AG04450 (cell line): ENCODE measurements around the gene SERAC1. TPM values are rescaled to one million over a fixed set of nuclear protein-coding genes. Genes with fewer than 3 reads are reported as not detected.

Experiments used
- CTCF ChIA-PET: fragments of 300-600, 350-600 bp; formaldehyde crosslinking; extraction: SDS; loops from one replicate; lab custom pipeline; 2022; ENCODE audit warnings: antibody characterized with exemption, inconsistent platforms; lab: Charles Lee
- POLR2A ChIA-PET: fragments of 350-600 bp; formaldehyde crosslinking; extraction: SDS; loops from one replicate; lab custom pipeline; 2021; ENCODE audit warnings: antibody characterized with exemption, inconsistent platforms; lab: Yijun Ruan, JAX
- DNase-seq: peaks from one replicate; pipeline ENCODE4 v3.0.0-alpha.2; 2011; ENCODE audit warnings: low read depth, low spot score
- H3K27ac ChIP-seq: one replicate; pipeline ENCODE4 v1.5.1; 2012; ENCODE audit warnings: low read depth, low read length, control low read depth
- H3K27me3 ChIP-seq: one replicate; pipeline ENCODE4 v1.6.0; 2012; ENCODE audit warnings: low read length; ENCODE audit not compliant: control insufficient read depth, insufficient read depth
- H3K4me3 ChIP-seq: 2 replicates; pipeline ENCODE4 v1.5.1; 2011; ENCODE audit warnings: mild to moderate bottlenecking, low read depth, low read length, control low read depth
- H3K9me3 ChIP-seq: 2 replicates; pipeline ENCODE4 v1.5.1; 2012; ENCODE audit warnings: low read length; ENCODE audit not compliant: control insufficient read depth, insufficient read depth
- CTCF ChIP-seq: IDR thresholded peaks from 2 replicates; pipeline ENCODE4 v1.5.1; 2011; ENCODE audit warnings: low read depth, low read length, control low read depth, inconsistent platforms
- polyA plus RNA-seq: library from polyadenylated mRNA; depleted of rRNA; stranded (reverse); fragments of >200 nt; gene quantifications from 2 replicates; pipeline ENCODE4 v1.2.3, GENCODE V29; 2011

SERAC1 gene
- polyA plus RNA-seq, 1 experiment: 14.5 TPM

DNA sequence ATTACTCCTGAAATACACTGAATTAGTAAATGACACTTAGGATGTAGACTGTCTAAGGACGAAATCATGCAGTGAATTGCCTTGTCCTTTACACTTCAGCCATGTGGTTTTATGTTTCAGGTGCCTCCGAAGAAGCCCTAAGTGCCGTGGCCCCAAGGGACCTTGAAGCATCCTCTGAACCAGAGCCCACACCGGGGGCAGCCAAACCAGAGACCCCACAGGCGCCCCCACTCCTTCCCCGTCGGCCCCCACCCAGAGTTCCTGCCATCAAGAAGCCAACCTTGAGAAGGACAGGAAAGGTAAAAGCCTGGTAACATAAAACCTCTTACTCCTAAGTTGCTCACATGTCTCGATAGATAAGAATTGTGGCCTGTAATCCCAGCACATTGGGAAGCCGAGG lies 75.3 kb downstream of the SERAC1 start:
- H3K27ac ChIP-seq: no peak overlapping the region
- H3K27me3 ChIP-seq: no peaks in the 10 kb centered on the region
- no peak overlapping the region for H3K4me3 ChIP-seq
- no peak for TF ChIP-seq CTCF
- DNase-seq: no peak
- CTCF ChIA-PET: no interaction called here
- POLR2A ChIA-PET: no interaction called here
- no peaks in the 10 kb centered on the region for H3K9me3 ChIP-seq

DNA sequence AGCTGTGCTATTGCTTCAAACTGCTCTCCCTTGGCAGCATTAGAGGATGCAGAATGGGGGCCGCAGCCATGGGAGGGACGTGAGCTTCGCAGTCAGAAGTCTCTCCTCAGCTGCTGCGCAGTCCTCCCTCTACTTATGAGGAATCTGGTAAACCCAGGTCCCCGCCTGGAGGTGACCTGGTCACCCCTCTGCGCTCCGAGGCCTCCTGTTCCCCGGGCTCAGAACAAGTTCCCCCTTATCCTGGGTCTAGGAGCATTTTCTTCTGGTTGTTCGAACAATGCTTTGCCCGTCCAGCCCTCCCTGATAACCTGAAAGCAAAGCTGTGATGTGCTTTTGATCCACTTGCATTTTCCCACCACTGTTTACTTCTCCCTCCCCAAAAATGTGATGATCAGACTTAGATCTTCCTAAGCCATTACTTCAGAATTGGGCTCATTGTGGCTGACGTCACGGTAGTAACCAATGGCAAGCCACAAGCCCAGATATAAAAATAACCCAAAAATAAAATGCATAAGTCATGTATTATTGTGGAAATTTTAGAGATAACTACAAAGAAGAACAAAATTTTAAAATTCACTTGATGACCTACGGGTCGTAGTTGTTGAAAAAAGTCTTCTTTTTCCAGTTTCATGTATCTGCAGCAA lies 80.7 kb downstream of the SERAC1 start:
- H3K9me3 ChIP-seq: no peaks in the 10 kb centered on the region
- no peak for TF ChIP-seq CTCF
- DNase-seq: no peak
- ChIA-PET CTCF (interaction anchor here (3.4 kb wide), 1 partner anchor 15 kb away, joined by 23 read pairs; no protein-coding TSS in a partner anchor), POLR2A (interaction anchor here (0.6 kb wide), 2 partner anchors 47 to 125 kb away, joined by 4 read pairs; no protein-coding TSS in a partner anchor)
- H3K27me3 ChIP-seq: no peaks in the 10 kb centered on the region
- peak overlapping the region; percentile 11 for H3K27ac ChIP-seq
- H3K4me3 ChIP-seq: no peak overlapping the region

GRCh38 chr6:158086504-158087223 lies 81.4 kb downstream of the SERAC1 start:
- peak overlapping the region; percentile 11 for H3K27ac ChIP-seq
- ChIA-PET CTCF (interaction anchor here (0.6 to 3.4 kb wide), 2 partner anchors 14 to 93 kb away, joined by 6 to 23 read pairs; no protein-coding TSS in a partner anchor), POLR2A (interaction anchor here (0.6 kb wide), 2 partner anchors 47 to 124 kb away, joined by 4 read pairs; no protein-coding TSS in a partner anchor)

GRCh38 chr6:158086054-158086503 lies 82.0 kb downstream of the SERAC1 start:
- no peak for TF ChIP-seq CTCF
- ChIA-PET POLR2A (interaction anchor here (0.6 kb wide), 1 partner anchor 28 kb away, joined by 4 read pairs; no protein-coding TSS in a partner anchor), CTCF (interaction anchor here (0.6 to 3.4 kb wide), 2 partner anchors 14 to 93 kb away, joined by 6 to 23 read pairs; no protein-coding TSS in a partner anchor)
- no peak for DNase-seq
- Histone ChIP-seq H3K27ac (peak overlapping the region; percentile 57), H3K9me3 (no peaks in the 10 kb centered on the region), H3K27me3 (no peaks in the 10 kb centered on the region), H3K4me3 (no peak overlapping the region)

More at GRCh38 chr6:158086504-158087223, 81.4 kb downstream of the SERAC1 start:
- peak; percentile 36 for DNase-seq
- no peak overlapping the region for H3K4me3 ChIP-seq
- H3K27me3 ChIP-seq: no peaks in the 10 kb centered on the region
- no peaks in the 10 kb centered on the region for H3K9me3 ChIP-seq
- no peak for TF ChIP-seq CTCF
